Gastrocnemius medialis (tissue), 4 donors: ENCODE measurements around the gene BMPR2.

Experiments used
- POLR2A ChIP-seq, 2 donors: fragments of 450-650 bp; IDR thresholded peaks; one replicate each; pipeline ENCODE4 v1.6.1; 2017; ENCODE audit warnings: antibody characterized with exemption in 2 of 2, mild to moderate bottlenecking in 2 of 2, moderate library complexity in 2 of 2
- TF ChIP-seq, protein P1 (sequence below), 5 experiments: fragments of 450-650 bp in 3 of 5; fragments of 200-600 bp in 2 of 5; sonication (generic) in 2 of 5; IDR thresholded peaks in 4 of 5; conservative IDR thresholded peaks in 1 of 5; 1 replicate in 4 of 5; 2 replicates in 1 of 5; pipeline ENCODE4 v1.5.1; 2016 to 2019; ENCODE audit warnings: antibody characterized with exemption in 5 of 5, mild to moderate bottlenecking in 3 of 5, moderate library complexity in 3 of 5

DNA sequence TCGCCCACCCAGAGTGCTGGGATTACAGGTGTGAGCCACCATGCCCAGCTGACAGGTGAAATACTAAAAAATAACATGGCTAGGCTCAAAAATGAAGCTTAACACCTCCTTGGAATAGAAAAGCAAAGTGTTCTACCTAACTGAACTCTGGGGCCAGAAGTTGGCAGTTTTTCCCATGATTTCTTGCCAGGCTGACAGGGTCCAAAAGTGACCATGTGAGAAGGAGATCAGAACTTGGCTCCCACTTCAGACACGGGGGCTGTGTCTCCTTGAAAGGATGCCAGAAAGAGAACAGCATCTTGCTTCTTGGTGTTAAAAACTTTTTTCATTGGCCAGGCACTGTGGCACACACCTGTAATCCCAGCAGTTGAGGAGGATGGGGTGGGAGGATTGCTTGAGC is 47.0 kb downstream of the BMPR2 start:
- TF ChIP-seq POLR2A (IDR thresholded peaks at IDR 0.05), result no peak
- TF ChIP-seq, protein P1, sequence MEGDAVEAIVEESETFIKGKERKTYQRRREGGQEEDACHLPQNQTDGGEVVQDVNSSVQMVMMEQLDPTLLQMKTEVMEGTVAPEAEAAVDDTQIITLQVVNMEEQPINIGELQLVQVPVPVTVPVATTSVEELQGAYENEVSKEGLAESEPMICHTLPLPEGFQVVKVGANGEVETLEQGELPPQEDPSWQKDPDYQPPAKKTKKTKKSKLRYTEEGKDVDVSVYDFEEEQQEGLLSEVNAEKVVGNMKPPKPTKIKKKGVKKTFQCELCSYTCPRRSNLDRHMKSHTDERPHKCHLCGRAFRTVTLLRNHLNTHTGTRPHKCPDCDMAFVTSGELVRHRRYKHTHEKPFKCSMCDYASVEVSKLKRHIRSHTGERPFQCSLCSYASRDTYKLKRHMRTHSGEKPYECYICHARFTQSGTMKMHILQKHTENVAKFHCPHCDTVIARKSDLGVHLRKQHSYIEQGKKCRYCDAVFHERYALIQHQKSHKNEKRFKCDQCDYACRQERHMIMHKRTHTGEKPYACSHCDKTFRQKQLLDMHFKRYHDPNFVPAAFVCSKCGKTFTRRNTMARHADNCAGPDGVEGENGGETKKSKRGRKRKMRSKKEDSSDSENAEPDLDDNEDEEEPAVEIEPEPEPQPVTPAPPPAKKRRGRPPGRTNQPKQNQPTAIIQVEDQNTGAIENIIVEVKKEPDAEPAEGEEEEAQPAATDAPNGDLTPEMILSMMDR (IDR thresholded peaks at IDR 0.05 in 4 of 5, conservative IDR thresholded peaks at IDR 0.05 in 1 of 5), result no peak
